Stimulated activated CD4-positive, alpha-beta T cell treated with anti-CD3 and anti-CD28 coated beads, Interleukin-15, amount 100 ng/mL, for 48 hours (primary cell): ENCODE results near the gene SRSF5.
"Not testable (repeated sequence)": the region's sequence is repeated elsewhere in the genome, so short reads cannot be mapped to it uniquely, and the experiment has no call there.

Experiments used
- DNase-seq, 2 donors: peaks; one replicate each; pipeline ENCODE4 v3.0.0-alpha.2; 2020; ENCODE audit warnings: low read depth in 2 of 2

The SRSF5 gene

GRCh38 chr14:69766984-69767368 lies at the start of gene SRSF5:
Gene SRSF5, plus strand, starts transcription at chr14:69767142. Its CDS starts 1,015 bp downstream, at chr14:69768157.
- DNase-seq: peak; percentile 83 to 88

GRCh38 chr14:69718614-69719013 lies 48.3 kb upstream of the SRSF5 start:
- DNase-seq: not testable (repeated sequence)

- DNase-seq: no peak
These were observed 47.4 kb upstream of the SRSF5 start for GRCh38 chr14:69719501-69719951.

GRCh38 chr14:69720912-69721311 lies 46.0 kb upstream of the SRSF5 start:
- DNase-seq: no peak

GRCh38 chr14:69726761-69727511 lies 40.0 kb upstream of the SRSF5 start:
- peak; percentile 71 to 75 for DNase-seq

GRCh38 chr14:69727860-69728259 lies 39.1 kb upstream of the SRSF5 start:
- no peak for DNase-seq

GRCh38 chr14:69731919-69732598 lies 34.9 kb upstream of the SRSF5 start:
- not testable (repeated sequence) for DNase-seq

GRCh38 chr14:69736405-69736804 lies 30.5 kb upstream of the SRSF5 start:
- DNase-seq: not testable (repeated sequence)

- no peak for DNase-seq
These were observed 25.9 kb upstream of the SRSF5 start for GRCh38 chr14:69741055-69741454.

- no peak for DNase-seq
These were observed 17.0 kb upstream of the SRSF5 start for GRCh38 chr14:69749956-69750355.

GRCh38 chr14:69750495-69750894 lies 16.4 kb upstream of the SRSF5 start:
- no peak for DNase-seq

- DNase-seq: no peak
These were observed 14.2 kb upstream of the SRSF5 start for GRCh38 chr14:69752773-69753172.

GRCh38 chr14:69753860-69754259 lies 13.1 kb upstream of the SRSF5 start:
- DNase-seq: no peak

- DNase-seq: no peak
These were observed 12.5 kb upstream of the SRSF5 start for GRCh38 chr14:69754487-69754886.

GRCh38 chr14:69755296-69755695 lies 11.6 kb upstream of the SRSF5 start:
- no peak for DNase-seq

- no peak for DNase-seq
These were observed 11.2 kb upstream of the SRSF5 start for GRCh38 chr14:69755784-69756183.

- DNase-seq: no peak
These were observed 10.6 kb upstream of the SRSF5 start for GRCh38 chr14:69756298-69756697.

GRCh38 chr14:69760810-69761209 lies 6.1 kb upstream of the SRSF5 start:
- DNase-seq: no peak

- peak in 1 of 2 donors; percentile 33 for DNase-seq
These were observed 3.0 kb upstream of the SRSF5 start for GRCh38 chr14:69763761-69764510.

GRCh38 chr14:69767369-69767999 lies 542 bp downstream of the SRSF5 start:
- peak; percentile 87 to 92 for DNase-seq

- DNase-seq: no peak
These were observed 1.9 kb downstream of the SRSF5 start for GRCh38 chr14:69768873-69769272.

- DNase-seq: no peak
These were observed 2.7 kb downstream of the SRSF5 start for GRCh38 chr14:69769623-69770022.
